HT-29 (cell line): ENCODE data around the gene CA7. TPM values are rescaled to one million over a fixed set of nuclear protein-coding genes. Genes with fewer than 3 reads are reported as not detected.
A peak's percentile ranks its signal among the peaks of the same experiment; 100 is the strongest.
"Not testable (repeated sequence)": the region's sequence is repeated elsewhere in the genome, so short reads cannot be mapped to it uniquely, and the experiment has no call there.

Experiments
- DNase-seq: peaks from one replicate; pipeline ENCODE4 v3.0.0-alpha.2; 2015; ENCODE audit warnings: low spot score
- total RNA-seq: library from RNA; depleted of rRNA; stranded (reverse); fragments of >200 nt; shearing (Covaris generic); gene quantifications from 2 replicates; pipeline ENCODE4 v1.2.3, GENCODE V29; 2014; rRNA removed

The CA7 gene
- total RNA-seq, 1 experiment from 2014 or later = not detected

DNA sequence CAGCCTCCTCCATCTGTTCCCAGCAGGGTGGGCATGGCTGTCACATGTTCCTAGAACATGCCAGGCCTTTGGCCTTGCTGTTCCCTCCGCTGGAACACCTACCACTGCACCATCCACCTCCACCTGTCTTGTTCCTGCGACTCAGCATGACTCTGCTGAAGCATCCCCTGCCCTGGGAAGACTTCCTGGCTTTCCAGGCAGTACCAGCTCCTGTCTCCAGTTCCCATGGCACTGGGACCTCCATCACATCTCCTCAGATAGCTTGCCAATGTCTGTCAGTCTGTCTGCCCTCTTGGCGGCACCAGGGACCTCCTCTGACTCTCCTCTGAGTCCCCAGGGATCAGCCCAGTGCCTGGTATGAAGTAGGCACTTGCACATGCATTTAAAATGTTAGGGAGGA lies 51.8 kb downstream of the CA7 start:
- DNase-seq = no peak

DNA sequence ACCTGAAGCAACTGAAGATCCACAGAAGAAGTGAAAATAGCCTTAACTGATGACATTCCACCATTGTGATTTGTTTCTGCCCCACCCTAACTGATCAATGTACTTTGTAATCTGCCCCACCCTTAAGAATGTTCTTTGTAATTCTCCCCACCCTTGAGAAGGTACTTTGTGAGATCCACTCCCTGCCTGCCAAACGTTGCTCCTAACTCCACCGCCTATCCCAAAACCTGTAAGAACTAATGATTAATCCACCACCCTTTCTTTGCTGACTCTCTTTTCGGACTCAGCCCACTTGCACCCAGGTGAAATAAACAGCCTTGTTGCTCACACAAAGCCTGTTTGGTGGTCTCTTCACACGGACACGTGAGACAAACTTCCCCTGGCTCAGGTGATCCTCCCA lies 52.5 kb downstream of the CA7 start:
- DNase-seq = not testable (repeated sequence)

DNA sequence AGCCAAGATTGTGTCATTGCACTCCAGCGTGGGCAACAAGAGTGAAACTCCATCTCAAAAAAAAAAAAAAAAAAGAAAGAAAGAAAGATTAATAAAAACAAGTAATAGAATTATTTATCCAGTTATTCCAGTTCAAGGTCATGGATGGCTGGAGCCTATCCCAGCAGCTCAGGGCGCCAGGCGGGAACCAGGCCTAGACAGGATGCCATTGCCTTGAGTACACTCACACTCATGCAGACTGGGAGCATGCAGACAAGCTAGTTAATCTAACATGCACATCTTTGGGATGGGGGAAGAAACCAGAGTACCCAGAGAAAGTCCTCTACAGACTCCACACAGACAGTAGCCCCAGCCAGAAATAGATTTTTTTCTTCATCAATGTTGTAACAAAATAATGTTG lies 54.0 kb downstream of the CA7 start:
- no peak for DNase-seq

DNA sequence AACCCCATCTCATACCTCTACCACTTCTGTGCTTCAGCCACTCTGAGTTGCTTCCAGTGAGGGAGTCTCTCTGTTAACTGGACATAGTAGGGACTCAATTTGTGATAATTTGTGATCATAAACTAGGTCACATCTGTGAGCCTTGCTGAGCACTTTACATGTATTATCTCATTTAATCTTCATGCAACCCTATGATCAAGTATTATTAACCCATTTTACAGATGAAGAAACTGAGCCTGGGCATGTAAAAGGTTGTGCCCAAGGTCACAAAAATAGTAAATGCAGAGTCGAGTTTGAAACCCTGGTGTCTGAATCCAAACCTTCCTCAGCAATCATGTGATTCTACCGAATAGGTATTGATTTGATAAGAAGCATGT lies 54.7 kb downstream of the CA7 start:
- DNase-seq = no peak

- DNase-seq = no peak
Measured at GRCh38 chr16:66899310-66899944, 55.2 kb downstream of the CA7 start.

DNA sequence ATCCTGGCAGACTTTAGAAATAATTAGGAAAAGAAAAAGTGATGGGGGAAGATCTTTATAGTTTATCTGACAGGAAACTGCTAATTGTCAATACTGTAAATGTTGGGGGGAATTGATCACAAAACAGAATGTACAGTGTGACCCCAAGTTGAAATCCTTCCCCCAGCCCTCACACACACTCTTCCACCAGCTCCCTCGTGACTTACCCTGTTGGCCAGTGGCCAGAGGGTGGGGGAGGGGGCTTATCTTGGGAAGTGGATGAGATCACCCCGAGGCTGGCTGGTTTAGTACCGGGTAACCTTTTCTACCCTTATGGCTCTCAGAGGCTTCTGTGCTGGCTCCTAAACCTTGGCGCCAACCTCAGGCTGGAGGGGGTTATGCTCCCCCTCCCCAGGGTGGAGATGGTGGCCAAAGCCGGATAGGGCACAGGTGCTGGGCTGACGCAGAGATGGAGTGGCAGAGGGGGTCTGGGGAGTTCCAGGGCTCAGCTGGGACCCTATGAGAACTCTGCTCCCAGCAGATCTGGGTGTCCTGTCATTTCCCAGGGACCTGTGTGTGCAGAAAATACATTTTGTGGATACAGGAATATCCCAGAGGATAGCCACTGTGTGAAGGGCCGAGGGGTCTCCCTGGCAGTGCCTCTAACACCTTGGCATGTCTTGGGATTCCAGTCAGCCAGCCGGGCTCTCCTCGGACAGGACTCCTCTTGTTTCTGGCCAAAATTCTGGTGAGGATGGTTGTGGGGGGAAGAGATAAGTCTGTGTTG lies 55.9 kb downstream of the CA7 start:
- peak; percentile 52 for DNase-seq

GRCh38 chr16:66900721-66901441 lies 56.7 kb downstream of the CA7 start:
- no peak for DNase-seq

DNA sequence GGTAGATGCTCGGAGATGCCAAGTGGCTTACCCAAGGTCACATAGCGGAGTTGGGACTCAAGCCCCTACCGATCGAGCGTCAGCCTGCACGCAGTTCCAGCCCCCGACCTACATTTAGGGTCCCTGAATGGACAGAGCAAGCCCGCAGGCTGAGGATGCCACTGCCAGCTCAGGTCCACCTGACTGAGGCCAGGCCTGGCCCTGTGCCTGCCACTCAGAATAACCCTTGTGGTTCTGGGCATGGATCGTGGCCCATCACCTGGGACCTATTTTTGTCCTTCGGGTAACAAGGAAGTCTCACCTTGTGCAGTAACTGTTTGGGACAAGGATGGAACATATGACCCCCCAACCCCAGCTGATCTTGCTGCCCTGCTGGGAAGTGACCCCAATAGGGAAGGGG lies 57.4 kb downstream of the CA7 start:
- DNase-seq = no peak

DNA sequence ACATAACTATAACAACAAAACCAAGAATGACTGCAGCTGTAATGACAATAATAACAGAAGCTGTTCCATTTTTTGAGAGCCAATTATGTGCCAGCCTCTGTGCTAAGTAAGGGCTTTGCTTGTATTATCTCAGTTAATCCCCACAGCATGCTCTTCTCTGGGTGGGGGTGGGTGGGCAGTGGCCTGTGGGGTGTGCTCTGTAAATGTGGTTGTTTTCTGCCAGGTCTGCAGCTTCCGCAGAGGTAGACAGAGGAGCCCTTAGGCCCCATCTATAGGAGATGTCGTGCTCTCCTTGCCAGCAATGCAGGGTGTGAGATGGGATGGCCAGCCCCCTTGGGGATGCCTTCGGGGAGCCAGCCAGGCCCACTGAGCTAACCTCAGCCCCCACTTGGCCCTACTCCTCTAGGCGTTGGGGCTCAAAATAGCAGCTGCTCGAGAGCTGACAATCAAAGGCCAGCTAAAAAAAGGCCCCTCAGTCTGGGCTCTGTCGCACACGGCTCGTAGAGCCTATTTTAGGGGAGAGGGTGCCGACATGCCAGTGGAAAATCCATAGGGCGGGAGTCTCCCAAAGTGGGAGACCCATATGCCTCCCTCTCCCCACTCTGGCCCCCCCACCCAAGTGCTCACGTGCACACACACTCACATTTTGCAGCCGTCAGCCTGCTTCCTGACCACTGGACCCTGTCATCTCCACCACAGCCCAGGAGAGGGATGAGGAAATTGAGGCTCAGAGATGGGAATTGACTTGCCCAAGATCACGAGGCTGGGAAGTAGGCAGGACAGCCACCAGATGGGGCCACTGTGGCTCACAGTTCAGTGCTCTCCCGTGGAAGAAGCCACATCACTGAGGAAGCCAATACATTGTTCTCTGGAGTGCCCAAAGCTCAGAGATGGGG lies 58.7 kb downstream of the CA7 start:
- DNase-seq = no peak

Other genes starting within 250 kb of the CA7 start
- gene CMTM3, start 239.7 kb upstream of the CA7 start, total RNA-seq = 2.5 and 4.1 TPM in 2 replicates
- gene CMTM4, start 147.7 kb upstream of the CA7 start, total RNA-seq = 65.1 and 70.2 TPM in 2 replicates
- gene DYNC1LI2, start 92.8 kb upstream of the CA7 start, total RNA-seq = 67.3 and 69.2 TPM in 2 replicates
- not detected in 2 replicates for gene TERB1, start 42.8 kb upstream of the CA7 start, total RNA-seq
- gene NAE1, start 13.4 kb upstream of the CA7 start, total RNA-seq = 28.7 and 38.5 TPM in 2 replicates
- gene PDP2, start 36.1 kb downstream of the CA7 start, total RNA-seq = 2.8 and 5.3 TPM in 2 replicates
- gene CDH16, start 74.5 kb downstream of the CA7 start, total RNA-seq = not detected in 2 replicates
- gene RRAD, start 81.1 kb downstream of the CA7 start, total RNA-seq = 0.08 and 1.7 TPM in 2 replicates
- gene CIAO2B, start 90.0 kb downstream of the CA7 start, total RNA-seq = 242 and 281 TPM in 2 replicates
- gene CES2, start 91.1 kb downstream of the CA7 start, total RNA-seq = 47.6 and 54.3 TPM in 2 replicates
- gene CES3, start 116.9 kb downstream of the CA7 start, total RNA-seq = 1.3 and 3.4 TPM in 2 replicates
- gene CES4A, start 144.2 kb downstream of the CA7 start, total RNA-seq = 3.0 and 5.5 TPM in 2 replicates
- gene CBFB, start 184.7 kb downstream of the CA7 start, total RNA-seq = 98.9 and 115 TPM in 2 replicates